ENCODE measurements around the gene ADAM19.
A peak's percentile ranks its signal among the peaks of the same experiment; 100 is the strongest.

Gene ADAM19

GRCh38 chr5:157502143-157502647 lies 73.4 kb downstream of the ADAM19 start:
- no peaks in the 10 kb centered on the region for H3K27me3 ChIP-seq
- H3K27ac ChIP-seq = peak overlapping the region; percentile 74
- H3K4me1 ChIP-seq (ENCODE audit: control insufficient read depth in 1 of 2, insufficient read depth in 1 of 2, low read depth in 1 of 2, low read length in 1 of 2) = peaks cover 18 to 21% of the 10 kb centered on the region in 2 experiments
- H3K36me3 ChIP-seq = peaks cover 97% of the 10 kb centered on the region
- H3K9me3 ChIP-seq = no peaks in the 10 kb centered on the region
- no peak for TF ChIP-seq CTCF (IDR thresholded peaks at IDR 0.05)
- H3K4me3 ChIP-seq (ENCODE audit: low read depth in 1 of 2, low read length in 1 of 2) = no peak overlapping the region

- Histone ChIP-seq H3K4me3 (ENCODE audit: low read depth in 1 of 2, low read length in 1 of 2) (no peak overlapping the region), H3K36me3 (peaks cover 94% of the 10 kb centered on the region), H3K9me3 (no peaks in the 10 kb centered on the region), H3K27me3 (no peaks in the 10 kb centered on the region), H3K4me1 (ENCODE audit: control insufficient read depth in 1 of 2, insufficient read depth in 1 of 2, low read depth in 1 of 2, low read length in 1 of 2) (peaks cover 38 to 42% of the 10 kb centered on the region in 2 experiments), H3K27ac (no peak overlapping the region)
- TF ChIP-seq CTCF (IDR thresholded peaks at IDR 0.05) = no peak
Observed at GRCh38 chr5:157497875-157498611, 77.5 kb downstream of the ADAM19 start.

GRCh38 chr5:157496864-157497263 lies 78.7 kb downstream of the ADAM19 start:
- H3K36me3 ChIP-seq = peaks cover 94% of the 10 kb centered on the region
- peaks cover 27 to 30% of the 10 kb centered on the region in 2 experiments for H3K4me1 ChIP-seq (ENCODE audit: control insufficient read depth in 1 of 2, insufficient read depth in 1 of 2, low read depth in 1 of 2, low read length in 1 of 2)
- no peaks in the 10 kb centered on the region for H3K9me3 ChIP-seq
- no peak overlapping the region for H3K4me3 ChIP-seq (ENCODE audit: low read depth in 1 of 2, low read length in 1 of 2)
- H3K27me3 ChIP-seq = no peaks in the 10 kb centered on the region
- no peak for TF ChIP-seq CTCF (IDR thresholded peaks at IDR 0.05)
- H3K27ac ChIP-seq = no peak overlapping the region

GRCh38 chr5:157494178-157494832 lies 81.3 kb downstream of the ADAM19 start:
- H3K36me3 ChIP-seq = peaks cover 95% of the 10 kb centered on the region
- H3K4me3 ChIP-seq (ENCODE audit: low read depth in 1 of 2, low read length in 1 of 2) = peak overlapping the region in 1 of 2 experiments; percentile 11
- TF ChIP-seq CTCF (IDR thresholded peaks at IDR 0.05) = peak; percentile 54
- H3K9me3 ChIP-seq = no peaks in the 10 kb centered on the region
- peak overlapping the region; percentile 85 for H3K27ac ChIP-seq
- no peaks in the 10 kb centered on the region for H3K27me3 ChIP-seq
- peaks cover 22 to 25% of the 10 kb centered on the region in 2 experiments for H3K4me1 ChIP-seq (ENCODE audit: control insufficient read depth in 1 of 2, insufficient read depth in 1 of 2, low read depth in 1 of 2, low read length in 1 of 2)

- Histone ChIP-seq H3K9me3 (no peaks in the 10 kb centered on the region), H3K4me3 (ENCODE audit: low read depth in 1 of 2, low read length in 1 of 2) (no peak overlapping the region), H3K4me1 (ENCODE audit: control insufficient read depth in 1 of 2, insufficient read depth in 1 of 2, low read depth in 1 of 2, low read length in 1 of 2) (peaks cover 22 to 25% of the 10 kb centered on the region in 2 experiments), H3K36me3 (peaks cover 95% of the 10 kb centered on the region), H3K27me3 (no peaks in the 10 kb centered on the region), H3K27ac (no peak overlapping the region)
- no peak for TF ChIP-seq CTCF (IDR thresholded peaks at IDR 0.05)
Observed at GRCh38 chr5:157492886-157493285, 82.7 kb downstream of the ADAM19 start.
